Small intestine (tissue), 7 donors: ENCODE data around the gene PGAP2. TPM values are rescaled to one million over a fixed set of nuclear protein-coding genes. Genes with fewer than 3 reads are reported as not detected.

Experiments
- DNase-seq, 2 donors: peaks; one replicate each; pipeline versions ENCODE4 v3.0.0 to v3.0.0-alpha.2; 2013
- FAIRE-seq: peaks from 2 replicates; lab custom pipeline; 2012; peaks lifted over from hg19 to GRCh38; lab: Jason Lieb, UNC
- H3K27ac ChIP-seq, 3 donors: one replicate each; pipeline ENCODE4 v1.5.1; 2013; ENCODE audit warnings: low read length in 2 of 3, mild to moderate bottlenecking in 2 of 3, control low read depth in 1 of 3, inconsistent platforms in 1 of 3, low read depth in 1 of 3, moderate library complexity in 1 of 3
- H3K27me3 ChIP-seq, 3 donors: one replicate each; pipeline ENCODE4 v1.6.1; 2013; ENCODE audit warnings: low read length in 3 of 3, inconsistent platforms in 1 of 3; ENCODE audit not compliant: control insufficient read depth in 3 of 3, insufficient read depth in 3 of 3
- H3K36me3 ChIP-seq, 3 donors: one replicate each; pipeline ENCODE4 v1.6.1; 2013; ENCODE audit warnings: low read length in 3 of 3, inconsistent platforms in 1 of 3, low read depth in 1 of 3, mild to moderate bottlenecking in 1 of 3, moderate library complexity in 1 of 3; ENCODE audit not compliant: control insufficient read depth in 3 of 3, insufficient read depth in 2 of 3
- H3K4me1 ChIP-seq, 3 donors: one replicate each; pipeline ENCODE4 v1.6.1; 2013; ENCODE audit warnings: low read length in 2 of 3, inconsistent platforms in 1 of 3, low read depth in 1 of 3, mild to moderate bottlenecking in 1 of 3, moderate library complexity in 1 of 3; ENCODE audit not compliant: control insufficient read depth in 3 of 3, insufficient read depth in 2 of 3
- H3K4me3 ChIP-seq, 3 donors: one replicate each; pipeline ENCODE4 v1.5.1; 2013; ENCODE audit warnings: low read length in 3 of 3, control low read depth in 1 of 3, inconsistent platforms in 1 of 3, low read depth in 1 of 3, mild to moderate bottlenecking in 1 of 3, moderate library complexity in 1 of 3
- H3K9me3 ChIP-seq, 2 donors: one replicate each; pipeline ENCODE4 v1.6.1; 2013; ENCODE audit warnings: low read depth in 1 of 2, low read length in 1 of 2; ENCODE audit not compliant: control insufficient read depth in 2 of 2, insufficient read depth in 1 of 2
- WGBS, 3 donors: extraction: QIAGEN DNeasy Blood & Tissue Kit; methylation state at CpG; one replicate each; pipeline ENCODE4 v1.1.7; 2013; 5-methylcytosine and 5-hydroxymethylcytosine counted together
- polyA plus RNA-seq, 4 donors: library from polyadenylated mRNA; stranded (reverse) in 3 of 4; unstranded in 1 of 4; fragments of 200-250 nt in 3 of 4; fragments of 120-200 nt in 1 of 4; gene quantifications; one replicate each; pipeline versions ENCODE4 v1.2.1 to v1.2.3, GENCODE V29; 2013
- donor health status: healthy with polysubstance abuse.
- donor health status: control.
- donor health status: control.
- donor health status: Bipolar disorder and iron deficiency.
- donor health status: healthy.

Gene PGAP2
- polyA plus RNA-seq, 4 donors: 18.9 to 106 (median 24.1) TPM

DNA sequence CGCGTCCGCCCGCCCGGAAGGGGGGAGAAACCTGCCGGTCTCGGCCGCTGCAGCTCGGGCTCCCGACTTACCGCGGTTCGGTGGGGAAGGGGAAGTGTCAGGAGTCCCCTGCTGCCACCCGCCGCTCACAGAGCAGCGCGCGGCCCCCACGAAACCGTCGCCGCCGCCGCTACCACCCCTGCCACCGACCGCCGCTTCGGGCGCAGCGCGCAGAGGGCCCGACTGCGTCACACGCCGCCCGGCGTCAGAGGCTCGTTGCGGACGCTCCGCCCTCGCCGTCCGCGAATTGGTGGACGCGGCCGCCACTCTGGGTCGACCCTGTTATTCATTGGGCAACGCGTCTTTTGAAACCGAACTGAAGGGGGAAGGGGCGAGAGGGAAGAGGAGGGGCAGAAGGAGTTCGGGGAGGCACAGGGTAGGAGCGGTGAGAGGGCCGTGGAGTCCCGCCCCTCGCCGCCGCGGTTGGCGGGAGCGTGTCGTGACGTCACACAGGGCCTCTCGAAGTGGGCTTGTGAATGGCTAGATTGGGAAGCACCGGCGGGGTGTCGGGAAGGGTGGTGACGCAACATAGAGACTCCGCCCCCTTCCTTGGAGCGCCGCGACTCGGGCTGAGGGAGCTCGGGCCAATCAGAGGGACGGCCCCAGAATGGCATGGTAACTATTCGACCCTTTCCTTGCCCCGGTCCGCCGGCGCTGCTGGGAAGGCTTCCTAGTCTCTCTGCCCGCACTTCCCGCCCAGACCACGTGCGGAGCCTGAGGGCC lies 10.8 kb upstream of the PGAP2 start, which contains the start of gene NUP98:
Gene NUP98 (minus strand): TSS at position 226 of the 762 bp plus-strand sequence. CDS start 15,437 bp downstream, outside the sequence.
- no peaks in the 10 kb centered on the region for H3K9me3 ChIP-seq
- H3K27ac ChIP-seq: peak within 1 kb of the TSS; percentile 95 to 98 (median 95)
- FAIRE-seq (no peak), DNase-seq (peak; percentile 100)
- peaks cover 0 to 30% (median 8%) of the 10 kb centered on the region in 3 donors for H3K4me1 ChIP-seq
- 0% methylated on average over 70 to 86 of the region's 86 CpGs for WGBS, 3 donors
- H3K27me3 ChIP-seq: no peaks in the 10 kb centered on the region
- peak within 1 kb of the TSS; percentile 72 to 96 (median 83) for H3K4me3 ChIP-seq
- H3K36me3 ChIP-seq: peaks cover 2 to 23% (median 4%) of the 10 kb centered on the region in 3 donors

DNA sequence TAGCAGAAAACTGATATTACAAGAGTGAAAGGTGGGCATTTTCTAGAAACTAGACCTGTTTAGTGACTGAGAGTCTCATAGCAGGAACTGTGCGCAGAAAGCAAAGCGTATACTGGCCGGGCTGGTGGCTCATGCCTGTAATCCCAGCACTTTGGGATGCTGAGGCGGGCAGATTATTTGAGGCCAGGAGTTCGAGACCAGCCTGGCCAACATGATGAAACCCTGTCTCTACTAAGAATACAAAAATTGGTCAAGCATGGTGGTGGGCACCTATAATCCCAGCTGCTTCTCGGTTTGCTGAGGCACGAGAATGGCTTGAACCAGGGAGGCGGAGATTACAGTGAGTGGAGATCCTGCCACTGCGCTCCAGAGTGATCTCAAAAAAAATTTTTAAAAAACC lies 9.2 kb upstream of the PGAP2 start:
- H3K9me3 ChIP-seq: no peaks in the 10 kb centered on the region
- WGBS, 3 donors: 94 to 96% (median 95%) methylated on average over 9 of the region's 9 CpGs
- H3K27ac ChIP-seq: no peak overlapping the region
- H3K4me1 ChIP-seq: peaks cover 0 to 31% (median 8%) of the 10 kb centered on the region in 3 donors
- FAIRE-seq (no peak), DNase-seq (no peak)
- no peak overlapping the region for H3K4me3 ChIP-seq
- H3K36me3 ChIP-seq: peaks cover 0 to 9% (median 0%) of the 10 kb centered on the region in 3 donors
- no peaks in the 10 kb centered on the region for H3K27me3 ChIP-seq

DNA sequence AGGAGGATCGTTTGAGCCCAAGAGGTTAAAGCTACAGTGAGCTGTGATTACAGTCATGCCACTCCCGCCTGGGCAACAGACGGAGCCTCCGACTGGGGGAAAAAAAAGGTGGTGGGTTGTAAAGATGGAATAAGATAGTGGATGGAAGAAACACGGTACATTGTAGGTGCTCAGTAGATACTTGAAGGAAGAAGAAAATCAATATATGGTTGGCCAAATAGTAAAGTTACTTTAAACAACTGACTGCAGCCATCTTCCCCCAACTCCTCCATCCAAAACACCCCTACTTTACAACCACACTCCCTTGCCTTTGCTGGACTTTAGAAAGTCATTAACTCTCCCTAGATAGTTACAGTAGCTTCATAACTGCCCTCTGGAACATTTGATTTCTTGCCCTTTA lies 8.5 kb upstream of the PGAP2 start:
- Histone ChIP-seq H3K36me3 (peaks cover 0 to 4% (median 0%) of the 10 kb centered on the region in 3 donors), H3K4me1 (peaks cover 0 to 31% (median 5%) of the 10 kb centered on the region in 3 donors), H3K4me3 (no peak overlapping the region), H3K9me3 (no peaks in the 10 kb centered on the region), H3K27me3 (no peaks in the 10 kb centered on the region), H3K27ac (peak overlapping the region in 2 of 3 donors; percentile 24 to 55)
- FAIRE-seq (no peak), DNase-seq (peak; percentile 53 to 60)
- WGBS, 3 donors: 16 to 49% (median 33%) methylated on average over 5 of the region's 5 CpGs

DNA sequence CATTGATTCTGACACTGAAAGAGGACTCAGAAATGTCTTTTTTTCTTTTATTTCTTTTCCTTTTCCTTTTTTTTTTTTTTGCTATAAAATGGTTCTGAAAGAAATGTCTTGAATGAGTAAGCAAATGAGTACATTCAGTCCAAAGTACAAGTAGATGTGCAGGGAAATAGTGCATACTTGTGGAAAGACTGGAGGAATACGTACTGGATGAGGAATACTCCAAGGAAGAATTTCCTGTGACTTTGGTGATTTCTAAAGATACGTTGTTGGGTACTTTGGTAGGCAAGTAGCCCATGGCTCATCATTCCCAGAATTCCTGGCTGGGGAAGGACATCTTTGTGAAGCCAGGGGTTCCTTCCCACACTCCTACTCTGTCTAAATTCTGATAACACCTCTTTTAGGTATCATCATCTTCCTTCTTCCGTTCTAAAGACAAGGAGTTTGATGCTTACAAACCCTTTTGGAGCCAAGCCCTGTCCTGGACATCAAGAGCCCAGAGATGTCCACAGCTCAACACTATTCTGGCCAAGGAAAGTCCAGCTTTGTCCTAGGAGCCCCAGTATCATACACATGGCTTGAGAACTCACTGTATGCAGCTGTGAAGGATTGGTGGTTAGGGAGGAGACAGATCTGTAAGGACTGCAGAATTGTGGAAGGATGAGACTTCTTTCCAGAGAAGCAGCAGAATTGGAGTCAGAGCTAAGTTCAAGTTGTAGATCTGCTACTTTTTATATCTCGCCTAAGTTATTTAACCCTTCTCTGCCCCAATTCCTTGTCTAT lies 6.2 kb upstream of the PGAP2 start:
- H3K27me3 ChIP-seq: no peaks in the 10 kb centered on the region
- FAIRE-seq (no peak), DNase-seq (peak; percentile 61 to 66)
- no peaks in the 10 kb centered on the region for H3K36me3 ChIP-seq
- peaks cover 0 to 28% (median 0%) of the 10 kb centered on the region in 3 donors for H3K4me1 ChIP-seq
- H3K27ac ChIP-seq: peak overlapping the region in 1 of 3 donors; percentile 71
- WGBS, 3 donors: 48 to 61% (median 56%) methylated on average over 4 of the region's 4 CpGs
- H3K9me3 ChIP-seq: no peaks in the 10 kb centered on the region
- no peak overlapping the region for H3K4me3 ChIP-seq

DNA sequence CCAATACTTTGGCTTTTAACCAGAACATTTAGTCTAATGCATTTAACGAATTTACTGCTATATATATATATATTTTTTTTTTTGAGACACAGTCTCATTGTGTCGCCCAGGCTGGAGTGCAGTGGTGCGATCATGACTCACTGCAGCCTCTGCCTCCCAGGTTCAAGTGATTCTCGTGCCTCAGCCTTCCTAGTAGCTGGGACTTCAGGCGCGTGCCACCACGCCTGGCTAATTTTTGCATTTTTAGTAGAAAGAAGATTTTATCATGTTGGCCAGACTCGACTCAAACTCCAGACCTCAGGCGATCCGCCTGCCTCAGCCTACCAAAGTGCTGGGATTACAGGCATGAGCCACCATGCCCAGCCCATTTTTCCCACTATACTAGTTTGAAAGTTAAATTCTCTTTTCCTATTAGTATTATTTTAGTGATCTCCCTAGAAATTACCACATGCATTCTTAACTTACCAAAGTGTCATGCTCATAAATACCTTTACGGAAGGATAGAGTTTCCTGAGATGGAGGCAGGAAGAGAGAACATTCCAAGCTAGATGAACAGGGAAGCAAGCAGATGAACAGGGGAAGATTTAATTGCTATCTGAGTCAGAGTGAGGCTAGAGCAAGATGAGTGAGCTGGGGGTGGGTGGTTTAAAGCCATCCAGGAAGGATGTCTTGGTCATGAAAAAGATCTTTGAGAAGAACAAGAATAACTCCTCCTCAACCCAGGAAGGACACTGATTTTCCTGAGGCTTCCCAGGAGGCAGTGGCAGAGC lies 4.4 kb upstream of the PGAP2 start:
- no peak for FAIRE-seq
- DNase-seq: no peak
- 92 to 93% (median 93%) methylated on average over 11 of the region's 11 CpGs for WGBS, 3 donors
- peaks cover 0 to 20% (median 0%) of the 10 kb centered on the region in 3 donors for H3K4me1 ChIP-seq
- H3K4me3 ChIP-seq: no peak overlapping the region
- H3K27me3 ChIP-seq: no peaks in the 10 kb centered on the region
- no peak overlapping the region for H3K27ac ChIP-seq
- H3K36me3 ChIP-seq: no peaks in the 10 kb centered on the region
- no peaks in the 10 kb centered on the region for H3K9me3 ChIP-seq

DNA sequence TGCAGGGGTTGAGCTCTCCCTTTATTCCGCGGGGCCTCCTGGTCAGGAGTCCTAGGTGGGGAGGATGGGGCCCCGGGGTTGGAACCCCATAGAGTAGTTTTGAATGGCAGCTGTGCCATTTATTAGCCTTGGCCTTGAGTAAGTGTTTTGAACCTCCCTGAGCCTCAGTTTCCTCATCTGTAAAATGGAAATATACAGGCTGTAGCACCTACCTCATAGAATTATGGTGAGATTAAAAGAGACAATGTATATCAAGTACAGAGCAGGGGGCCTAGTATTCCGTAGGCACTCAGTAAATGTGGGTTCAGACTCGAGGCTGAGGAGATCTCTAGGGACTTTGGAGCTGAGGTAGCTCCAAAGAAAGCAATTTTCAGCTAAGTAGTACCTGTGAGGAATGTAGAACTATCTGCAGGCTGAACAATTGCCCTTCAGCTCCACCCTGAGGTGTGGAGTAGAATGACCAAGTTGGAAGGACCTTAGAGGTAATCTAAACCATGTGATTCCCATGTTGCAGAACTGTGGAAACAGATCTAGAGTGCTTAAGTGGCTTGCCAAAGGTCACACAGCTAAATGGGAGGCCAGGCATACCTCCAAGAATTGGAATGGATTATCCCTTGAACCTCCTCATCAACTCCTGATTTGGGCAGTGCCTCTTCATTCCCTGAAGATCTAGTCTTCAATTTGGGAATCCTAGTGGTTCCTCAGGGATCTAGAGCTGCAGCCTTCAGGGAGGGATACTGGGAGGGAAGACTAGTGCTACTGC lies 682 bp downstream of the PGAP2 start:
- Histone ChIP-seq H3K27ac (peak overlapping the region in 2 of 3 donors; percentile 71 to 87), H3K4me3 (peak overlapping the region; percentile 57 to 79 (median 70)), H3K4me1 (peaks cover 0 to 15% (median 3%) of the 10 kb centered on the region in 3 donors), H3K9me3 (no peaks in the 10 kb centered on the region), H3K36me3 (peaks cover 0 to 19% (median 0%) of the 10 kb centered on the region in 3 donors), H3K27me3 (no peaks in the 10 kb centered on the region)
- no peak for FAIRE-seq
- WGBS, 3 donors: 8 to 18% (median 14%) methylated on average over 5 of the region's 5 CpGs
- DNase-seq: peak; percentile 91 to 93

DNA sequence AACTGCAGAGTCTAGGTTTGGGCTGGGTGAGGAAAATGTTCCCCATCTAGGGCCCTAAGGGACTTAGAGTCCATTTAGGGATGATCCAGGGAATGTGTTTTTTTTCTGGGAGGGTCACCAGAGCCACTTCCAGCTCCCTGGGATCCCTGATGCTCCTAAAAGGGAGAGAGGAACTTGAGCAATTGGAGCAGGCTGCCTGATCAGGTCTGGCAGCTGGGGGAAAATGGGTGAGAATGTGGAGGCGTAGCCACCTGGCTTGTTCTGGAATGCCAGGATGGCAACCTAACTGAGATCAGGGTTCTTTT lies 1.2 kb downstream of the PGAP2 start:
- Histone ChIP-seq H3K4me1 (peaks cover 0 to 15% (median 3%) of the 10 kb centered on the region in 3 donors), H3K27me3 (no peaks in the 10 kb centered on the region), H3K36me3 (peaks cover 0 to 19% (median 0%) of the 10 kb centered on the region in 3 donors), H3K9me3 (no peaks in the 10 kb centered on the region), H3K27ac (peak overlapping the region in 1 of 3 donors; percentile 48), H3K4me3 (no peak overlapping the region)
- no peak for DNase-seq
- 88 to 97% (median 90%) methylated on average over 1 of the region's 1 CpG for WGBS, 3 donors
- no peak for FAIRE-seq
